GM23248 (cell line): ENCODE data around the gene ASCL4. TPM values are rescaled to one million over a fixed set of nuclear protein-coding genes. Genes with fewer than 3 reads are reported as not detected.
A peak's percentile ranks its signal among the peaks of the same experiment; 100 is the strongest.

Source experiments
- DNase-seq: peaks from one replicate; pipeline ENCODE4 v3.0.0-alpha.2; 2015
- H2AFZ ChIP-seq: fragments of 200-600 bp; sonication (generic); 2 replicates; pipeline ENCODE4 v1.6.1; 2016; ENCODE audit warnings: antibody characterized with exemption
- H3F3A ChIP-seq: fragments of 200-600 bp; sonication (generic); 2 replicates; pipeline ENCODE4 v1.6.1; 2016; ENCODE audit warnings: mild to moderate bottlenecking, antibody characterized with exemption, mixed run types; ENCODE audit not compliant: insufficient read depth
- H3K27ac ChIP-seq: fragments of 200-600 bp; sonication (generic); 2 replicates; pipeline ENCODE4 v1.5.1; 2016; ENCODE audit warnings: mild to moderate bottlenecking
- H3K27me3 ChIP-seq: fragments of 200-600 bp; sonication (generic); replicated peaks from 2 replicates; pipeline ENCODE4 v1.6.1; 2016; ENCODE audit warnings: mild to moderate bottlenecking; ENCODE audit not compliant: insufficient read depth
- H3K36me3 ChIP-seq: fragments of 200-600 bp; sonication (generic); 2 replicates; pipeline ENCODE4 v1.6.1; 2016; ENCODE audit warnings: low read depth, mild to moderate bottlenecking
- H3K4me1 ChIP-seq: fragments of 200-600 bp; sonication (generic); 2 replicates; pipeline ENCODE4 v1.6.1; 2016; ENCODE audit warnings: mild to moderate bottlenecking; ENCODE audit not compliant: insufficient read depth
- H3K4me2 ChIP-seq: fragments of 200-600 bp; sonication (generic); one replicate; pipeline ENCODE4 v1.6.1; 2016; ENCODE audit warnings: mild to moderate bottlenecking; ENCODE audit not compliant: unreplicated experiment
- H3K4me3 ChIP-seq: fragments of 200-600 bp; sonication (generic); 2 replicates; pipeline ENCODE4 v1.5.1; 2016; ENCODE audit warnings: mild to moderate bottlenecking
- H3K79me2 ChIP-seq: fragments of 200-600 bp; sonication (generic); 2 replicates; pipeline ENCODE4 v1.6.1; 2016; ENCODE audit warnings: mild to moderate bottlenecking; ENCODE audit not compliant: insufficient read depth
- H3K9ac ChIP-seq: fragments of 200-600 bp; sonication (generic); 2 replicates; pipeline ENCODE4 v1.6.1; 2016; ENCODE audit warnings: mild to moderate bottlenecking
- H3K9me2 ChIP-seq: fragments of 200-600 bp; sonication (generic); 2 replicates; pipeline ENCODE4 v1.6.1; 2016; ENCODE audit warnings: mixed run types, mild to moderate bottlenecking, moderate library complexity; ENCODE audit not compliant: insufficient read depth
- H3K9me3 ChIP-seq: fragments of 200-600 bp; sonication (generic); one replicate; pipeline ENCODE4 v1.6.1; 2017; ENCODE audit warnings: low read depth
- H4K20me1 ChIP-seq: fragments of 200-600 bp; sonication (generic); 2 replicates; pipeline ENCODE4 v1.6.0; 2016; ENCODE audit not compliant: insufficient read depth
- EZH2 ChIP-seq: fragments of 200-600 bp; sonication (generic); IDR thresholded peaks from 2 replicates; pipeline ENCODE4 v1.6.1; 2018; ENCODE audit warnings: antibody characterized with exemption, mild to moderate bottlenecking; ENCODE audit not compliant: insufficient read depth, poor library complexity, severe bottlenecking
- EZH2phosphoT487 ChIP-seq: fragments of 200-600 bp; sonication (generic); IDR thresholded peaks from 2 replicates; pipeline ENCODE4 v1.6.1; 2018; ENCODE audit warnings: antibody characterized with exemption, moderate library complexity, mild to moderate bottlenecking, low read depth; ENCODE audit not compliant: insufficient read depth
- WGBS, 2 experiments: methylation state at CpG; one replicate each; pipeline ENCODE4 v1.1.6; 2015 to 2017; ENCODE audit warnings: low lambda C conversion rate in 2 of 2, low coverage in 1 of 2; ENCODE audit errors: missing lambda C conversion rate in 2 of 2; 5-methylcytosine and 5-hydroxymethylcytosine counted together
- in situ Hi-C: fragments of 300-500 bp; cut with MboI; formaldehyde crosslinking; loops from 2 replicates; pipeline ENCODE4 v1.15.0; 2020
- polyA plus RNA-seq: library from polyadenylated mRNA; unstranded; fragments of >200 nt; fragmentation: Nextera tagmentation; extraction: Ambion mirVana; gene quantifications from 2 replicates; pipeline ENCODE4 v1.2.1, GENCODE V29; 2016
- total RNA-seq: library from RNA; depleted of rRNA; stranded (reverse); fragments of >200 nt; shearing (Covaris generic); gene quantifications from 2 replicates; pipeline ENCODE4 v1.2.3, GENCODE V29; 2014; rRNA removed

ASCL4 gene
- total and polyA plus RNA-seq, 2 experiments from 2014 or later = not detected

DNA sequence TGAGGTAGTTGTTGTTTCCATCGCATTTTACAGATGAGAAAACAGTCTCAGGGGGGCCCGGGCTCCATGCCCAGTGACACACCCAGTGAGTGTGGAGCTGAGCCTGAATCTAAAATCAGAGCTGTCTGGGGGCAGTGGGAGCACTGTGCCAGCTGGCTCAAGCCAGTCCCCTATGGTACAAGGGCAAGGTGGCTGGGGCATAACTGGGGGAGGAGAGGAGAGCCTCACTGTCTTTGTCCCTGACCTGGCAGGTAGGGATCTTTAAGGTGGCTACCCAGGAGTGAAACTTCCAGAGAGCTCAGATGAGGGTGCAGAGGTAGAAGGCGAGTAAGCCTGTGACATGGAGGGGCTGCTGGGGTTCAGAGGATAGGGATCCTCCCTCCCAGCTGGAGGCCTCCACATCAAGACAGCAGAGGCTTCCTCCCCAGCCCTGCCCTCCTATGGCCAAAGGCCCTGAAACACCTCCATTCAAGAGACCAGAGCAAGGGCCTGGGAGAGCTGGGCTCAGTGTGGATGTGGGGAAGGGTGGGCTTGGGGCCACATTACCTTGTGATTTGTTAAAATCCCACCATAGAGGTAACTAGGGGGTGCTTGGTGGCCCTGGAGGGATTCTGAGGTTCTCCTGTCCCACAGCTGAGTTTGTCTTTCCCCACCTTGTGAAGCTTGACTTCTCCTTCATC is 33.1 kb downstream of the ASCL4 start:
- Histone ChIP-seq H3K4me1 (no peaks in the 10 kb centered on the region), H3K9me2 (no peaks in the 10 kb centered on the region), H3K4me3 (no peak overlapping the region), H3K27ac (no peak overlapping the region), H4K20me1 (no peaks in the 10 kb centered on the region), H3K36me3 (no peaks in the 10 kb centered on the region), H3K9me3 (no peaks in the 10 kb centered on the region), H3K27me3 (no peaks in the 10 kb centered on the region), H3K4me2 (no peak overlapping the region), H3K79me2 (no peaks in the 10 kb centered on the region), H3K9ac (no peak overlapping the region), H3F3A (no peaks in the 10 kb centered on the region), H2AFZ (no peak overlapping the region)
- DNase-seq = no peak
- WGBS, 2 experiments = 31 to 32% methylated on average over 3 of the region's 3 CpGs
- in situ Hi-C loops = no loop called here
- TF ChIP-seq EZH2phosphoT487 (no peak), EZH2 (no peak)

DNA sequence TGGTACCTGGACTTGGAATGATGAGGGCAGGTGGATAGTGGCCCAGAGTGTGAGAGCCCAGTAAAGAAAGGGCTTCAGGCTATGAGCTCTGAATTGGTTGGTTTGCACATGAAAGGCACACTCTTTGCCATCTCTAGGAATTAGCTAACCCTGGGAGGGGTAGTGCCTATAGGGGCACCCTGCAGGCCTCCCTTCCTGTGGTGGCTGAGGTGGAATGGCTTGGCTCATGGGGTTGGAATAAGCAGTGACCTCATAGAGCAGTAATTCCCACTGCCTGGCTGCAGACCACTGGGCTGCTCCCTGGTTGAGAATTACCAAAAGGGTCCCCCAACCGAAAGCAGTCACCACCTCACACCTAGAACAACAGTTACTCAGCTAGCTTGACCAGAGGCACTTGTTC is 42.7 kb downstream of the ASCL4 start:
- Histone ChIP-seq H2AFZ (no peak overlapping the region), H3K9ac (no peak overlapping the region), H3K4me1 (peaks cover 11% of the 10 kb centered on the region), H3K4me3 (no peak overlapping the region), H3K4me2 (no peak overlapping the region), H3K9me3 (no peaks in the 10 kb centered on the region), H3K9me2 (no peaks in the 10 kb centered on the region), H3K79me2 (no peaks in the 10 kb centered on the region), H3K36me3 (no peaks in the 10 kb centered on the region), H3K27me3 (no peaks in the 10 kb centered on the region), H3F3A (peaks cover 16% of the 10 kb centered on the region; the same call in 1 of the 2 replicates), H4K20me1 (no peaks in the 10 kb centered on the region), H3K27ac (no peak overlapping the region)
- in situ Hi-C loops = no loop called here
- DNase-seq = no peak
- TF ChIP-seq EZH2 (no peak), EZH2phosphoT487 (no peak)
- 41 to 50% methylated on average over 1 of the region's 1 CpG for whole genome bisulfite sequencing, 2 experiments

DNA sequence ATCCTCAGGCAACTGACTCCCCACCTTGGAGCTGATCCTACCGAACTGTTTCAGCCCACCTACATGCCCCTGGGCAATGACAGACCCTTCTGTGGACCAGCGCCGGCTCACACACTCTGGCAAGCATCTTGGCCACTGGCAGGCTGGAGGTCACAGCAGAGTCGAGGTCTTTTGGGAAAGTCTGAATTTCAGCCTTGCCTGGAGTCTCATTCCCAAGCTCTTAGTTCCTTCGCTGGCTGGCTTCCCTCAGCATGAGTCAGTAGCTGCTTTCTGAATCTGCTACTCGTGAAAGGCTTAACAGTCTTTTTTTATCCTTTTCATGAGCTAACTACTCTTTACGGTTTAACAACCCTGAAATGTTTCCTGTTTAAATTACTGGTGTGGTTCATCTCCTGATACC is 44.5 kb downstream of the ASCL4 start:
- H3K9me2 ChIP-seq = no peaks in the 10 kb centered on the region
- H3K36me3 ChIP-seq = no peaks in the 10 kb centered on the region
- H3K4me1 ChIP-seq = peaks cover 11% of the 10 kb centered on the region
- WGBS, 2 experiments = 22 to 27% methylated on average over 7 of the region's 7 CpGs
- H3K27me3 ChIP-seq = no peaks in the 10 kb centered on the region
- TF ChIP-seq EZH2phosphoT487 (no peak), EZH2 (no peak)
- H3K27ac ChIP-seq = no peak overlapping the region
- peak overlapping the region; percentile 28 for H3K4me2 ChIP-seq
- no peaks in the 10 kb centered on the region for H3K79me2 ChIP-seq
- H3F3A ChIP-seq = peaks cover 16% of the 10 kb centered on the region; the same call in 1 of the 2 replicates
- no peak overlapping the region for H3K9ac ChIP-seq
- no peaks in the 10 kb centered on the region for H3K9me3 ChIP-seq
- in situ Hi-C loops = no loop called here
- H4K20me1 ChIP-seq = no peaks in the 10 kb centered on the region
- H3K4me3 ChIP-seq = no peak overlapping the region
- peak; percentile 89 for DNase-seq
- no peak overlapping the region for H2AFZ ChIP-seq

DNA sequence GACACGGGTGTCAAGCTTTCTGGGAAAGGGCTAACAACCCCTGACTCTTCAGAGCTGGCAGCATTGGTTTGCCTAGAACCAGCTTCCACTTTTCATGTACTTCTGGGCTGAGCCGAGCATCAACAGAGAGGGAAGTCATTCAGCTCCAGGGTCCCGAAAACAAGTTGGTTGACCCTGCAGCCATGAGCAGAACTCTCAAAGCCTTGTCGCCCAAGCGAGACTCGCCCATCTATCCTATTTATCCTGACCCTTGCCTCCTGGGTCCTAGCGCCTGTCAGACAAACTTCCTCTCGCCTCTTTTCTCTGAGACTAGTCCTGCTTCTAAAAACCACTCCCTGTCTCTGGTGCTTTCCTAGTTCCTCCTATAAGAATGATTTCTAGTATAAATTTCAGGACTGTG is 47.9 kb downstream of the ASCL4 start:
- Histone ChIP-seq H3K36me3 (no peaks in the 10 kb centered on the region), H2AFZ (no peak overlapping the region), H3K4me2 (no peak overlapping the region), H3K4me3 (no peak overlapping the region), H3K27ac (no peak overlapping the region), H3K9me2 (no peaks in the 10 kb centered on the region), H3K79me2 (no peaks in the 10 kb centered on the region), H3K9ac (no peak overlapping the region), H3K9me3 (no peaks in the 10 kb centered on the region), H3K27me3 (no peaks in the 10 kb centered on the region), H4K20me1 (no peaks in the 10 kb centered on the region), H3K4me1 (peaks cover 11% of the 10 kb centered on the region), H3F3A (peaks cover 16% of the 10 kb centered on the region; the same call in 1 of the 2 replicates)
- 10 to 16% methylated on average over 8 of the region's 8 CpGs for whole genome bisulfite sequencing, 2 experiments
- no peak for DNase-seq
- in situ Hi-C loops = no loop called here
- TF ChIP-seq EZH2 = no peak
- TF ChIP-seq EZH2phosphoT487 = no peak

Other genes starting within 250 kb of the ASCL4 start
- 73.7 and 96.5 TPM in 2 replicates for gene PWP1, start 88.9 kb upstream of the ASCL4 start, total RNA-seq
- 97.0 and 108 TPM in 2 replicates for gene PWP1, start 88.9 kb upstream of the ASCL4 start, polyA plus RNA-seq
- gene PRDM4, start 13.6 kb upstream of the ASCL4 start, total RNA-seq = 18.3 and 23.3 TPM in 2 replicates
- gene PRDM4, start 13.6 kb upstream of the ASCL4 start, polyA plus RNA-seq = 11.7 and 13.2 TPM in 2 replicates